Mesothelial cell of epicardium (in vitro differentiated cells): ENCODE data around the gene NDST4. TPM values are rescaled to one million over a fixed set of nuclear protein-coding genes. Genes with fewer than 3 reads are reported as not detected.

Experiments used
- DNase-seq, 2 experiments: peaks; one replicate each; pipeline ENCODE4 v3.0.0; 2021; ENCODE audit warnings: low spot score in 2 of 2; ENCODE audit not compliant: unreplicated experiment in 2 of 2
- H3K27ac Mint-ChIP-seq: 2 replicates; pipeline ENCODE4 v1.8.0; 2021; ENCODE audit warnings: mixed read lengths
- H3K27me3 Mint-ChIP-seq: 2 replicates; pipeline ENCODE4 v1.8.0; 2021; ENCODE audit warnings: low read depth, mixed read lengths
- H3K36me3 Mint-ChIP-seq: 2 replicates; pipeline ENCODE4 v1.8.0; 2021; ENCODE audit warnings: mixed read lengths
- H3K4me1 Mint-ChIP-seq: 2 replicates; pipeline ENCODE4 v1.8.0; 2021; ENCODE audit warnings: mixed read lengths
- H3K4me3 Mint-ChIP-seq: 2 replicates; pipeline ENCODE4 v1.8.0; 2021; ENCODE audit warnings: mild to moderate bottlenecking, moderate library complexity, mixed read lengths
- H3K9me3 Mint-ChIP-seq: 2 replicates; pipeline ENCODE4 v1.8.0; 2021; ENCODE audit warnings: mixed read lengths
- CTCF ChIP-seq: fragments of 200-600 bp; sonication (generic); IDR thresholded peaks from one replicate; pipeline ENCODE4 v1.5.0; 2021; ENCODE audit warnings: antibody characterized with exemption; ENCODE audit not compliant: unreplicated experiment
- total RNA-seq: library from RNA; stranded (reverse); gene quantifications from 3 replicates; pipeline ENCODE4 v1.2.1, GENCODE V29; 2021

Gene NDST4
- total RNA-seq, 1 donor from 2014 or later, result 0.09 TPM

DNA sequence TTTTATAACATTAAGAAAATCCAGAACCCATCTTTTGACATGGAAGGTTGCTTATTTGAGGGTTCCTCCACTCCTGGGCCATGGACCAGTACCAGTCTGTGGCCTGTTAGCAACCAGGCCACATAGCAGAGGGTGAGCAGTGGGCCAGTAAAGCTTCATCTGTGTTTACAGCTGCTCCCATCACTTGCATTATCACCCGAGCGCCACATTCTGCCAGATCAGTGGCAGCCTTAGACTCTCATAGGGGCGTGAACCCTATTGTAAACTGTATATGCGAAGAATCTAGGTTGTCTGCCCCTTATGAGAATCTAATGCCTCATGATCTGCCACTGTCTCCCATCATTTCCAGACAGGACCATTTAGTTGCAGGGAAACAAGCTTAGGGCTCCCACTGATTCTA, 58.6 kb downstream of the NDST4 start:
- Mint-ChIP-seq H3K27me3 (no peaks in the 10 kb centered on the region), H3K36me3 (no peaks in the 10 kb centered on the region), H3K27ac (no peak overlapping the region), H3K4me3 (no peak overlapping the region), H3K9me3 (no peaks in the 10 kb centered on the region), H3K4me1 (peaks cover 6% of the 10 kb centered on the region)
- DNase-seq, result no peak
- no peak for TF ChIP-seq CTCF

DNA sequence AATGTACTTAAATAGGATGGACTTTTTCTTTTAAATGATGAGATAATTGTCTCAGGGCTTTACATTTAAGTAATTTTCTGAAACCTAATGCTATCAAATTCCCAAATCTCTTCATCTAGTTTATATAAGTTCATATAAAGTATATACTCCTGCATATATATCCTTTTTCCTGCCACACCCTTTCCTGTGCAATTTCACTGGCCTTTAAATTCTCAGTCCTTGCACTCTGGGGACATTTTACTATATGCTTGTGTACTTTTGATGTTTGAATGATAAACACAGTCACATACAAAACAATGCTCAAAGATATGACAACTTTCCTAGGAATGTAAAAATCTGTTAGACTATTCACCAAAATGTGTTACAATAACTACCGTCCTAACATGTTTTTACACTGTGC, 60.1 kb downstream of the NDST4 start:
- Mint-ChIP-seq H3K9me3 (no peaks in the 10 kb centered on the region), H3K27me3 (no peaks in the 10 kb centered on the region), H3K36me3 (no peaks in the 10 kb centered on the region), H3K27ac (no peak overlapping the region), H3K4me3 (no peak overlapping the region), H3K4me1 (peaks cover 2% of the 10 kb centered on the region)
- DNase-seq, result no peak
- TF ChIP-seq CTCF, result no peak

DNA sequence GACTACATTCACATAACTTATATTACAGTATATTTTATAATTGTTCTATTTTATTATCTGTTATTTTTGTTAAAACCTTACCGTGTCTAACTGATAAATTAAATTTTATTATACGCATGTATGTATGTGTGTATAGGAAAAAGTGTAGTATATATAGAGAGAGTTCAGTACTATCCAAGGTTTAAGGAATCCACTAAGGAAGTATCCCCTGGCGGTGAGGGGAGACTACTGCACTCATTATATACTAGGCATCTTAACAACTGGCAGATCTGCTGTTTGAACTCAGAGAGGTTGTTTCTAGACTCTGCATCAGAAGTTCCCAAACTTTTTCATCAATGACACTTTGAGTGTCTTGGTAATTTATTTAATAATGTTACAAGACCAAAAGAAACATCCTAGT, 70.9 kb downstream of the NDST4 start:
- Mint-ChIP-seq H3K27ac (no peak overlapping the region), H3K4me3 (no peak overlapping the region), H3K4me1 (peaks cover 2% of the 10 kb centered on the region), H3K27me3 (no peaks in the 10 kb centered on the region), H3K36me3 (no peaks in the 10 kb centered on the region), H3K9me3 (no peaks in the 10 kb centered on the region)
- DNase-seq, result no peak
- no peak for TF ChIP-seq CTCF

GRCh38 chr4:115030281-115030680, 83.1 kb downstream of the NDST4 start:
- no peaks in the 10 kb centered on the region for H3K27me3 Mint-ChIP-seq
- H3K36me3 Mint-ChIP-seq, result no peaks in the 10 kb centered on the region
- H3K27ac Mint-ChIP-seq, result no peak overlapping the region
- H3K4me3 Mint-ChIP-seq, result no peak overlapping the region
- H3K4me1 Mint-ChIP-seq, result peaks cover 25% of the 10 kb centered on the region
- H3K9me3 Mint-ChIP-seq, result no peaks in the 10 kb centered on the region
- DNase-seq, result no peak
- TF ChIP-seq CTCF, result no peak

GRCh38 chr4:115028682-115029410, 84.6 kb downstream of the NDST4 start:
- H3K9me3 Mint-ChIP-seq, result no peaks in the 10 kb centered on the region
- TF ChIP-seq CTCF, result no peak
- H3K4me3 Mint-ChIP-seq, result no peak overlapping the region
- DNase-seq, result no peak
- no peak overlapping the region for H3K27ac Mint-ChIP-seq
- H3K27me3 Mint-ChIP-seq, result no peaks in the 10 kb centered on the region
- H3K36me3 Mint-ChIP-seq, result no peaks in the 10 kb centered on the region
- H3K4me1 Mint-ChIP-seq, result peaks cover 25% of the 10 kb centered on the region
